Measurements from ENCODE around the gene CRYL1.

The CRYL1 gene

GRCh38 chr13:20525601-20526544, at the start of gene CRYL1:
Gene CRYL1 (minus strand): TSS chr13:20525857. CDS start chr13:20525794, 63 bp downstream.
- H3K4me1 ChIP-seq (ENCODE audit: control insufficient read depth in 1 of 2, insufficient read depth in 2 of 2, low read length in 2 of 2), result peaks cover 27 to 28% of the 10 kb centered on the region in 2 donors
- H3K9me3 ChIP-seq (ENCODE audit: control insufficient read depth in 1 of 2, low read length in 2 of 2), result no peaks in the 10 kb centered on the region
- H3K9ac ChIP-seq (ENCODE audit: low read depth in 1 of 2, low read length in 2 of 2), result peak within 1 kb of the TSS; percentile 87 to 97
- H3K27ac ChIP-seq (ENCODE audit: low read depth, low read length), result peak within 1 kb of the TSS; percentile 87
- H3K4me3 ChIP-seq (ENCODE audit: low read depth in 1 of 2, low read length in 2 of 2), result peak within 1 kb of the TSS; percentile 83 to 95
- no peaks in the 10 kb centered on the region for H3K36me3 ChIP-seq (ENCODE audit: control insufficient read depth in 1 of 2, insufficient read depth in 2 of 2, low read length in 2 of 2)
- H3K27me3 ChIP-seq (ENCODE audit: control insufficient read depth in 1 of 2, insufficient read depth in 2 of 2, low read length in 2 of 2), result no peaks in the 10 kb centered on the region

GRCh38 chr13:20573636-20574035, 48.0 kb upstream of the CRYL1 start:
- H3K27me3 ChIP-seq (ENCODE audit: control insufficient read depth in 1 of 2, insufficient read depth in 2 of 2, low read length in 2 of 2), result no peaks in the 10 kb centered on the region
- peaks cover 3 to 8% of the 10 kb centered on the region in 2 donors for H3K36me3 ChIP-seq (ENCODE audit: control insufficient read depth in 1 of 2, insufficient read depth in 2 of 2, low read length in 2 of 2)
- no peak overlapping the region for H3K27ac ChIP-seq (ENCODE audit: low read depth, low read length)
- no peak overlapping the region for H3K4me3 ChIP-seq (ENCODE audit: low read depth in 1 of 2, low read length in 2 of 2)
- H3K9ac ChIP-seq (ENCODE audit: low read depth in 1 of 2, low read length in 2 of 2), result no peak overlapping the region
- peaks cover 3 to 6% of the 10 kb centered on the region in 2 donors for H3K9me3 ChIP-seq (ENCODE audit: control insufficient read depth in 1 of 2, low read length in 2 of 2)
- H3K4me1 ChIP-seq (ENCODE audit: control insufficient read depth in 1 of 2, insufficient read depth in 2 of 2, low read length in 2 of 2), result no peaks in the 10 kb centered on the region

GRCh38 chr13:20573186-20573585, 47.5 kb upstream of the CRYL1 start:
- H3K4me1 ChIP-seq (ENCODE audit: control insufficient read depth in 1 of 2, insufficient read depth in 2 of 2, low read length in 2 of 2), result peaks cover under 1 to 2% of the 10 kb centered on the region in 2 donors
- peaks cover 3 to 6% of the 10 kb centered on the region in 2 donors for H3K9me3 ChIP-seq (ENCODE audit: control insufficient read depth in 1 of 2, low read length in 2 of 2)
- no peak overlapping the region for H3K4me3 ChIP-seq (ENCODE audit: low read depth in 1 of 2, low read length in 2 of 2)
- no peak overlapping the region for H3K27ac ChIP-seq (ENCODE audit: low read depth, low read length)
- no peak overlapping the region for H3K9ac ChIP-seq (ENCODE audit: low read depth in 1 of 2, low read length in 2 of 2)
- H3K27me3 ChIP-seq (ENCODE audit: control insufficient read depth in 1 of 2, insufficient read depth in 2 of 2, low read length in 2 of 2), result no peaks in the 10 kb centered on the region
- H3K36me3 ChIP-seq (ENCODE audit: control insufficient read depth in 1 of 2, insufficient read depth in 2 of 2, low read length in 2 of 2), result peaks cover 3 to 8% of the 10 kb centered on the region in 2 donors

- no peak overlapping the region for H3K4me3 ChIP-seq (ENCODE audit: low read depth in 1 of 2, low read length in 2 of 2)
- H3K9me3 ChIP-seq (ENCODE audit: control insufficient read depth in 1 of 2, low read length in 2 of 2), result peaks cover 3 to 6% of the 10 kb centered on the region in 2 donors
- H3K27ac ChIP-seq (ENCODE audit: low read depth, low read length), result no peak overlapping the region
- no peaks in the 10 kb centered on the region for H3K27me3 ChIP-seq (ENCODE audit: control insufficient read depth in 1 of 2, insufficient read depth in 2 of 2, low read length in 2 of 2)
- peaks cover 7 to 9% of the 10 kb centered on the region in 2 donors for H3K4me1 ChIP-seq (ENCODE audit: control insufficient read depth in 1 of 2, insufficient read depth in 2 of 2, low read length in 2 of 2)
- H3K9ac ChIP-seq (ENCODE audit: low read depth in 1 of 2, low read length in 2 of 2), result no peak overlapping the region
- peaks cover 3 to 8% of the 10 kb centered on the region in 2 donors for H3K36me3 ChIP-seq (ENCODE audit: control insufficient read depth in 1 of 2, insufficient read depth in 2 of 2, low read length in 2 of 2)
These were observed 46.0 kb upstream of the CRYL1 start for GRCh38 chr13:20571676-20572075.

- H3K4me1 ChIP-seq (ENCODE audit: control insufficient read depth in 1 of 2, insufficient read depth in 2 of 2, low read length in 2 of 2), result peaks cover 9 to 11% of the 10 kb centered on the region in 2 donors
- H3K9ac ChIP-seq (ENCODE audit: low read depth in 1 of 2, low read length in 2 of 2), result no peak overlapping the region
- H3K27ac ChIP-seq (ENCODE audit: low read depth, low read length), result no peak overlapping the region
- H3K27me3 ChIP-seq (ENCODE audit: control insufficient read depth in 1 of 2, insufficient read depth in 2 of 2, low read length in 2 of 2), result no peaks in the 10 kb centered on the region
- peaks cover 2 to 7% of the 10 kb centered on the region in 2 donors for H3K9me3 ChIP-seq (ENCODE audit: control insufficient read depth in 1 of 2, low read length in 2 of 2)
- no peak overlapping the region for H3K4me3 ChIP-seq (ENCODE audit: low read depth in 1 of 2, low read length in 2 of 2)
- peaks cover 3% of the 10 kb centered on the region in 2 donors for H3K36me3 ChIP-seq (ENCODE audit: control insufficient read depth in 1 of 2, insufficient read depth in 2 of 2, low read length in 2 of 2)
These were observed 44.9 kb upstream of the CRYL1 start for GRCh38 chr13:20570517-20570916.

GRCh38 chr13:20567881-20568528, 42.3 kb upstream of the CRYL1 start:
- Histone ChIP-seq H3K4me1 (ENCODE audit: control insufficient read depth in 1 of 2, insufficient read depth in 2 of 2, low read length in 2 of 2) (peaks cover 9 to 11% of the 10 kb centered on the region in 2 donors), H3K4me3 (ENCODE audit: low read depth in 1 of 2, low read length in 2 of 2) (peak overlapping the region; percentile 73 to 91), H3K36me3 (ENCODE audit: control insufficient read depth in 1 of 2, insufficient read depth in 2 of 2, low read length in 2 of 2) (no peaks in the 10 kb centered on the region), H3K9ac (ENCODE audit: low read depth in 1 of 2, low read length in 2 of 2) (peak overlapping the region; percentile 86 to 89), H3K9me3 (ENCODE audit: control insufficient read depth in 1 of 2, low read length in 2 of 2) (peaks cover 4 to 6% of the 10 kb centered on the region in 2 donors), H3K27me3 (ENCODE audit: control insufficient read depth in 1 of 2, insufficient read depth in 2 of 2, low read length in 2 of 2) (no peaks in the 10 kb centered on the region), H3K27ac (ENCODE audit: low read depth, low read length) (peak overlapping the region; percentile 89)

GRCh38 chr13:20566898-20567874, 41.5 kb upstream of the CRYL1 start, which contains the start of gene IFT88:
Gene IFT88 (plus strand): TSS chr13:20567157. CDS start chr13:20574386, 7,229 bp downstream.
- Histone ChIP-seq H3K4me3 (ENCODE audit: low read depth in 1 of 2, low read length in 2 of 2) (peak within 1 kb of the TSS; percentile 73 to 91), H3K9ac (ENCODE audit: low read depth in 1 of 2, low read length in 2 of 2) (peak within 1 kb of the TSS; percentile 86 to 89), H3K9me3 (ENCODE audit: control insufficient read depth in 1 of 2, low read length in 2 of 2) (peaks cover 4 to 6% of the 10 kb centered on the region in 2 donors), H3K36me3 (ENCODE audit: control insufficient read depth in 1 of 2, insufficient read depth in 2 of 2, low read length in 2 of 2) (no peaks in the 10 kb centered on the region), H3K4me1 (ENCODE audit: control insufficient read depth in 1 of 2, insufficient read depth in 2 of 2, low read length in 2 of 2) (peaks cover 9 to 11% of the 10 kb centered on the region in 2 donors), H3K27ac (ENCODE audit: low read depth, low read length) (peak within 1 kb of the TSS; percentile 89), H3K27me3 (ENCODE audit: control insufficient read depth in 1 of 2, insufficient read depth in 2 of 2, low read length in 2 of 2) (no peaks in the 10 kb centered on the region)

- H3K27ac ChIP-seq (ENCODE audit: low read depth, low read length), result peak overlapping the region; percentile 89
- H3K36me3 ChIP-seq (ENCODE audit: control insufficient read depth in 1 of 2, insufficient read depth in 2 of 2, low read length in 2 of 2), result no peaks in the 10 kb centered on the region
- H3K27me3 ChIP-seq (ENCODE audit: control insufficient read depth in 1 of 2, insufficient read depth in 2 of 2, low read length in 2 of 2), result no peaks in the 10 kb centered on the region
- peaks cover 4 to 6% of the 10 kb centered on the region in 2 donors for H3K9me3 ChIP-seq (ENCODE audit: control insufficient read depth in 1 of 2, low read length in 2 of 2)
- H3K4me3 ChIP-seq (ENCODE audit: low read depth in 1 of 2, low read length in 2 of 2), result peak overlapping the region; percentile 73 to 91
- H3K9ac ChIP-seq (ENCODE audit: low read depth in 1 of 2, low read length in 2 of 2), result peak overlapping the region; percentile 86 to 87
- peaks cover 9 to 11% of the 10 kb centered on the region in 2 donors for H3K4me1 ChIP-seq (ENCODE audit: control insufficient read depth in 1 of 2, insufficient read depth in 2 of 2, low read length in 2 of 2)
These were observed 40.8 kb upstream of the CRYL1 start for GRCh38 chr13:20566468-20566897.

- Histone ChIP-seq H3K4me3 (ENCODE audit: low read depth in 1 of 2, low read length in 2 of 2) (no peak overlapping the region), H3K9me3 (ENCODE audit: control insufficient read depth in 1 of 2, low read length in 2 of 2) (peaks cover 4 to 6% of the 10 kb centered on the region in 2 donors), H3K4me1 (ENCODE audit: control insufficient read depth in 1 of 2, insufficient read depth in 2 of 2, low read length in 2 of 2) (peaks cover 12 to 13% of the 10 kb centered on the region in 2 donors), H3K36me3 (ENCODE audit: control insufficient read depth in 1 of 2, insufficient read depth in 2 of 2, low read length in 2 of 2) (no peaks in the 10 kb centered on the region), H3K27ac (ENCODE audit: low read depth, low read length) (no peak overlapping the region), H3K27me3 (ENCODE audit: control insufficient read depth in 1 of 2, insufficient read depth in 2 of 2, low read length in 2 of 2) (no peaks in the 10 kb centered on the region), H3K9ac (ENCODE audit: low read depth in 1 of 2, low read length in 2 of 2) (no peak overlapping the region)
These were observed 39.6 kb upstream of the CRYL1 start for GRCh38 chr13:20565115-20565736.

Data from duodenal mucosa (tissue), 2 donors.